Ovary (tissue), 3 donors: ENCODE measurements around the gene HPCAL1.

Experiments used
- POLR2A ChIP-seq: fragments of 450-650 bp; IDR thresholded peaks from one replicate; pipeline ENCODE4 v1.6.1; 2017; ENCODE audit warnings: antibody characterized with exemption, mild to moderate bottlenecking, moderate library complexity
- TF ChIP-seq, protein P1 (sequence below), 3 donors: fragments of 450-650 bp in 2 of 3; fragments of 200-600 bp in 1 of 3; IDR thresholded peaks; one replicate each; pipeline versions ENCODE4 v1.5.1 to v1.8.0; 2016 to 2022; ENCODE audit warnings: antibody characterized with exemption in 3 of 3, mild to moderate bottlenecking in 1 of 3
- donor health status: DM: no; HTN: no; CAD: no.

DNA sequence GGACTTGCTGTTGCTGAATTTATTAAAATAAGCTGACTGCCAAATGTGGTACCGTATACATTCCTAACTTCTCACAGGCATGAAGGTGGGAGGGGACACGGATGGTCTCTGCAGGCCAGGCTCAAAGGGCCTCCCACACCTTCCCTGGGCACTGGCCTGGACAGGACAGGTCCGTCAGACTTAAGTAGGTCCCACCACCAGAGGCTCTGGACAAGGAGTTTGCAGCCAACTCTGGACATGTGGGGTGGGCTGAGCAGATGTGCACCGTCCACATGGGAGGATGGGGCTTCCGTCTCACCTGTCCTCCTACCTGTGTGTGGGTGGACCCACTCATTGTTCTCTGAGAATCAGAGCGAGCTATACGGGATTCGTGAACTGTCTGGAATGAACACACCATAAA lies 137.3 kb downstream of the HPCAL1 start:
- no peak for TF ChIP-seq POLR2A
- TF ChIP-seq, protein P1, sequence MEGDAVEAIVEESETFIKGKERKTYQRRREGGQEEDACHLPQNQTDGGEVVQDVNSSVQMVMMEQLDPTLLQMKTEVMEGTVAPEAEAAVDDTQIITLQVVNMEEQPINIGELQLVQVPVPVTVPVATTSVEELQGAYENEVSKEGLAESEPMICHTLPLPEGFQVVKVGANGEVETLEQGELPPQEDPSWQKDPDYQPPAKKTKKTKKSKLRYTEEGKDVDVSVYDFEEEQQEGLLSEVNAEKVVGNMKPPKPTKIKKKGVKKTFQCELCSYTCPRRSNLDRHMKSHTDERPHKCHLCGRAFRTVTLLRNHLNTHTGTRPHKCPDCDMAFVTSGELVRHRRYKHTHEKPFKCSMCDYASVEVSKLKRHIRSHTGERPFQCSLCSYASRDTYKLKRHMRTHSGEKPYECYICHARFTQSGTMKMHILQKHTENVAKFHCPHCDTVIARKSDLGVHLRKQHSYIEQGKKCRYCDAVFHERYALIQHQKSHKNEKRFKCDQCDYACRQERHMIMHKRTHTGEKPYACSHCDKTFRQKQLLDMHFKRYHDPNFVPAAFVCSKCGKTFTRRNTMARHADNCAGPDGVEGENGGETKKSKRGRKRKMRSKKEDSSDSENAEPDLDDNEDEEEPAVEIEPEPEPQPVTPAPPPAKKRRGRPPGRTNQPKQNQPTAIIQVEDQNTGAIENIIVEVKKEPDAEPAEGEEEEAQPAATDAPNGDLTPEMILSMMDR (IDR thresholded peaks at IDR 0.05), result no peak
